AG04449 (cell line): Measurements from ENCODE around the gene TRIM44.

Source experiments
- CTCF ChIA-PET: fragments of 350-600 bp; formaldehyde crosslinking; extraction: SDS; loops from one replicate; lab custom pipeline; 2021; ENCODE audit warnings: antibody characterized with exemption; lab: Yijun Ruan, JAX
- POLR2A ChIA-PET: fragments of 400-600, 350-600 bp; formaldehyde crosslinking; extraction: SDS; loops from one replicate; lab custom pipeline; 2020; ENCODE audit warnings: antibody characterized with exemption, inconsistent platforms; lab: Yijun Ruan, JAX
- DNase-seq: peaks from one replicate; pipeline ENCODE4 v3.0.0-alpha.2; 2010; ENCODE audit warnings: low read depth, low spot score
- H3K4me3 ChIP-seq: 2 replicates; pipeline ENCODE4 v1.5.1; 2011; ENCODE audit warnings: low read depth, mild to moderate bottlenecking, control low read depth, low read length
- TF ChIP-seq, protein P1 (sequence below): IDR thresholded peaks from one replicate; pipeline ENCODE4 v1.5.1; 2011; ENCODE audit warnings: mild to moderate bottlenecking, moderate library complexity, low read length, control low read depth, inconsistent platforms; ENCODE audit not compliant: insufficient read depth; ENCODE audit errors: missing control alignments

TRIM44 gene

DNA sequence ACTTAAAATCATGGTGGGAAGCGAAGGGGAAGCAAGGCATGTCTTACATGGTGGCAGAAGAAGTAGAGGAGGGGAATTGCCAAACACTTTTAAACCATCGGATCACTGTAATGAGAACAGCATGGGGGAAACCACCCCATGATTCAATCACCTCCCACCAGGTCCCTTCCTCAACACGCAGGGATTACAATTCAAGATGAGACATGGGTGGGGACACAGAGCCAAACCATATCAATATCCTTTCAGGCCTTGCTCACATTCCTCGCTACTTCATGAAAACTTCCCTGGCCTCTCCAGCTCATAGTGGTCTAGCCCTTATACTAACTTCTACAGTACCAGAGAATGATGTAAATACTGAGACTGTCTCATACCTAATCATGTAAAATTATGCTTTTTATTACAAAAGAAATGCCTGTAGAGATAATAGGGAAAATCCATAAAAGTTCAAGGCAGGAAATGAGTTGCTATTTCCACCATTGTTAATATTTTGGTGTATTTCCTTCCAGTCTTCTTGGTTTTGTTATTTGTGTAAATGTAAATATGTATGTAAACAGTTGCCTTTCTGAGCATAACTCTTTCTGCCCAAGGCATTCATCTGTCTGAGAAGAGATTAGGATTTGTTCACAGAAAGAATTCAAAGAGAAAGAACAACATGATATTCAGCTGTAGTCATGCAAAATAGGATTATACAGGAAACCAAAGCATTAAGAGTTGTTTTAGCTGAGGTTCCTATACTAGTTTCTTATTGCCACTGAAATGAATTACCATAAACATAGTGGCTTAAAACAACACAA lies 177.0 kb downstream of the TRIM44 start:
- DNase-seq, result no peak
- no peak overlapping the region for H3K4me3 ChIP-seq
- TF ChIP-seq, protein P1, sequence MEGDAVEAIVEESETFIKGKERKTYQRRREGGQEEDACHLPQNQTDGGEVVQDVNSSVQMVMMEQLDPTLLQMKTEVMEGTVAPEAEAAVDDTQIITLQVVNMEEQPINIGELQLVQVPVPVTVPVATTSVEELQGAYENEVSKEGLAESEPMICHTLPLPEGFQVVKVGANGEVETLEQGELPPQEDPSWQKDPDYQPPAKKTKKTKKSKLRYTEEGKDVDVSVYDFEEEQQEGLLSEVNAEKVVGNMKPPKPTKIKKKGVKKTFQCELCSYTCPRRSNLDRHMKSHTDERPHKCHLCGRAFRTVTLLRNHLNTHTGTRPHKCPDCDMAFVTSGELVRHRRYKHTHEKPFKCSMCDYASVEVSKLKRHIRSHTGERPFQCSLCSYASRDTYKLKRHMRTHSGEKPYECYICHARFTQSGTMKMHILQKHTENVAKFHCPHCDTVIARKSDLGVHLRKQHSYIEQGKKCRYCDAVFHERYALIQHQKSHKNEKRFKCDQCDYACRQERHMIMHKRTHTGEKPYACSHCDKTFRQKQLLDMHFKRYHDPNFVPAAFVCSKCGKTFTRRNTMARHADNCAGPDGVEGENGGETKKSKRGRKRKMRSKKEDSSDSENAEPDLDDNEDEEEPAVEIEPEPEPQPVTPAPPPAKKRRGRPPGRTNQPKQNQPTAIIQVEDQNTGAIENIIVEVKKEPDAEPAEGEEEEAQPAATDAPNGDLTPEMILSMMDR, result no peak
- POLR2A ChIA-PET, result no interaction called here
- CTCF ChIA-PET, result interaction anchor here (1.0 to 2.7 kb wide), 7 partner anchors 9 to 292 kb away, joined by 3 to 10 read pairs (median 4); no protein-coding TSS in a partner anchor

DNA sequence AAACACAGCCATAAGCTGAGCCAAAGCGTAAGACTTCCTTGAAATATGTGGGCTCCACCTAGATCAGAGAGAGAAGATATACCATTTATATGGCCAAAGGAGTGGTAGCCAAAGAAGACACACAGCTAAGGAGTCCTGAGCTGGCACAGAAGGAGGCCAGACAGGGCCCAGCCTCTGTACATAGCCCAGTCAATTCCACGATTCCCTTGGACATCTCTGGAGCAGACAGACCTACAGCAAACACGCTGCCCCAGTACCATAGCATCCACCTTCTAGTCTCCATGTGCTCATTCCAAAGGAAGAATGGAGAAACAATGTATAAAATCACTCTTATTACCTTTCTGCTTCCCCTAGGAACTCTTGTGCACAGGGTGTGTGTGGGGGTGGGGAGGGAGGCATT lies 179.2 kb downstream of the TRIM44 start:
- DNase-seq, result no peak
- TF ChIP-seq, protein P1, result no peak
- no peak overlapping the region for H3K4me3 ChIP-seq
- ChIA-PET CTCF (interaction anchor here (1.9 to 2.1 kb wide), 2 partner anchors 20 kb away, joined by 10 to 11 read pairs; no protein-coding TSS in a partner anchor), POLR2A (no interaction called here)

DNA sequence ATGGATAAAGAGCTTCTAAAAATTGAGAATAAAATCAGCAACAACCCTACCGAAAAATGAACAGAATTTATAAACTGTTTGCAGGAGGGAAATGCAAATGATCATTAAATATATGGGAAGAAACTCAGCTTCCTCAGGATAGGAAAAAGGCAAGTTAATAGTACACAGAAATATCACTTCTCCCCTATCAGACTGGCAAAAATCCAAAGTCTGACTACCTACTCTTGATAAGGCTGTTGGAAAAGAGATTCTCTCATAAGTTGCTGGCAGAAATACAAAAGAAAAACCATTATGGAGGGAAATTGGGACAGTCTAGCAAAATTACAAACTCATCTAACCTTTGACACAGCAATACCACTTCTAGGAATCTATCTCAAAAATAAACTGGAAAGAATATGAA lies 180.4 kb downstream of the TRIM44 start:
- ChIA-PET CTCF (interaction anchor here (1.0 to 1.9 kb wide), 3 partner anchors 19 to 21 kb away, joined by 3 to 11 read pairs (median 6); no protein-coding TSS in a partner anchor), POLR2A (no interaction called here)
- TF ChIP-seq, protein P1, result no peak
- DNase-seq, result no peak
- no peak overlapping the region for H3K4me3 ChIP-seq

DNA sequence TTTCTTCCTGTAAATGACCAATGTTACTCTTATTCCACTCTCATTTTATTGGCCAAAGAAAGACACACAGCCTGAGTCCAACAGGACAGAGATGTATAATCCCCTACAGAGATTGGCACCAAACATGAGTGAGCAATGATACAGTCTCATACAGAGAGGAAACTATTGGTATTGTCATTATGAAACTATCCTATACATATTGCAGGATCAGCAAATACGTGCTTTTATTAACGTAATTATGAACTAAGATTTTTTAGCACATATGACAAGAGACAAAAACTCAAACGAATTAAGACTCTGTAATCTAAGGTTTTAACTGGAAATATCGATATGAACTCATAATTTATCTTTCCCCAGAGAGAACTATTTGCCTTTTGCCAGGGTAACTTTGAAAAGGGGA lies 182.0 kb downstream of the TRIM44 start:
- CTCF ChIA-PET, result no interaction called here

DNA sequence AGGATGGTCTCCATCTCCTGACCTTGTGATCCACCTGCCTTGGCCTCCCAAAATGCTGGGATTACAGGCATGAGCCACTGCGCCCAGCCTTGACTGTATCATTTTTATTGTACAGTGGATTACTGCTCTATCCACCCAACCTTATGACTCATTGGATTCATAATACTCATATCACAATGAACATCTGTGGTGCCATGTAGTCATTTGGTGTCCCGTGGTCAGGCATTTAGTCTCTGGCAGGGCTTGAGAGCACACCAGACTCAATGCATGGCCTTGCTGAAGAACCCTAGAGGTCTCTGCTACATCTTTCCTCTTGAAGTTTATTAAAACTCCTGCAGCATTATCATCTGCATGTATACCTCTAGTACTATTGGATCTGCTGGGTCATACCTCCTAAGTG lies 183.3 kb downstream of the TRIM44 start:
- DNase-seq, result no peak
- ChIA-PET POLR2A (no interaction called here), CTCF (no interaction called here)
- no peak overlapping the region for H3K4me3 ChIP-seq
- TF ChIP-seq, protein P1, result no peak

More for the DNA sequence above, 182.0 kb downstream of the TRIM44 start:
- DNase-seq, result no peak
- TF ChIP-seq, protein P1, result no peak
- H3K4me3 ChIP-seq, result no peak overlapping the region
- POLR2A ChIA-PET, result no interaction called here

DNA sequence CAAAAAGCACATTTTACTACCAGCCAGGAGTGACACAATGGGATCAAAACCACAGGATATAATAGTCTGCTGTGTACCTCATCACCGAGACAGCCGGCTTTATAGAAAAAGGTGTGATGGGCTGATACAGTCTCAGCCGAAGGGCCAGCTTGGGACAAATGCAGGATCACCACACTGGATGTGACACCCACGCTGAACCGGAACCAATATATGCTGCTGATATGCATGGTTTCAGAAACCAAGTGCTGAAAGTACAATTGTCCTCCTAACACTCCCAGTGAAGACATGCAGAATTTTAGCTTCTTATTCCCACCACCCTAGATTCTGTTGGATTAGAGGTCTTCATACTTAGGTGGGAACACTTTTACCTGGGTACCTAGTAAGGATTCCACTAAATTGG lies 184.3 kb downstream of the TRIM44 start:
- CTCF ChIA-PET, result interaction anchor here (2.6 kb wide), 1 partner anchor 24 kb away, joined by 14 read pairs; no protein-coding TSS in a partner anchor
- POLR2A ChIA-PET, result no interaction called here
- DNase-seq, result no peak
- TF ChIP-seq, protein P1, result no peak
- H3K4me3 ChIP-seq, result no peak overlapping the region
